GM10266 (cell line): ENCODE results near the gene RAPGEF2.

ENCODE experiments used
- DNase-seq: peaks from one replicate; pipeline ENCODE4 v3.0.0; 2012; ENCODE audit errors: extremely low spot score
- CTCF ChIP-seq: IDR thresholded peaks from 2 replicates; pipeline ENCODE4 v1.5.1; 2012; ENCODE audit warnings: mild to moderate bottlenecking, low read depth; ENCODE audit not compliant: control insufficient read depth, insufficient read depth; ENCODE audit errors: missing control alignments

RAPGEF2 gene

GRCh38 chr4:159126716-159127115, 23.8 kb downstream of the RAPGEF2 start:
- no peak for TF ChIP-seq CTCF

GRCh38 chr4:159127745-159128518, 25.1 kb downstream of the RAPGEF2 start:
- no peak for TF ChIP-seq CTCF
- DNase-seq = no peak

More at GRCh38 chr4:159126716-159127115, 23.8 kb downstream of the RAPGEF2 start:
- DNase-seq = no peak

- no peak for DNase-seq
- TF ChIP-seq CTCF = no peak
These were observed 27.1 kb downstream of the RAPGEF2 start for GRCh38 chr4:159129814-159130550.

- no peak for DNase-seq
- TF ChIP-seq CTCF = no peak
These were observed 28.7 kb downstream of the RAPGEF2 start for GRCh38 chr4:159131564-159131963.

GRCh38 chr4:159134429-159134828, 31.6 kb downstream of the RAPGEF2 start:
- no peak for TF ChIP-seq CTCF
- no peak for DNase-seq

GRCh38 chr4:159137176-159137575, 34.3 kb downstream of the RAPGEF2 start:
- TF ChIP-seq CTCF = no peak
- DNase-seq = no peak

- no peak for DNase-seq
- no peak for TF ChIP-seq CTCF
These were observed 35.6 kb downstream of the RAPGEF2 start for GRCh38 chr4:159138436-159138835.
